Stimulated activated CD8-positive, alpha-beta memory T cell treated with anti-CD3 and anti-CD28 coated beads, Interleukin-4, amount 100 ng/mL, for 24 hours (primary cell): ENCODE data around the gene MVB12A.

Source experiments
- DNase-seq: peaks from one replicate; pipeline ENCODE4 v3.0.0-alpha.2; 2020; ENCODE audit warnings: low read depth

Gene MVB12A

GRCh38 chr19:17404621-17405249 is 15.1 kb upstream of the MVB12A start:
- DNase-seq: no peak

GRCh38 chr19:17405250-17406045 is 14.4 kb upstream of the MVB12A start, which contains the start of gene BST2:
Gene BST2, minus strand, starts transcription at chr19:17405630. Its CDS starts 55 bp downstream, at chr19:17405575.
- no peak for DNase-seq

- no peak for DNase-seq
Measured at GRCh38 chr19:17406046-17406886, 13.6 kb upstream of the MVB12A start.

GRCh38 chr19:17406887-17407196 is 13.0 kb upstream of the MVB12A start:
- no peak for DNase-seq

DNA sequence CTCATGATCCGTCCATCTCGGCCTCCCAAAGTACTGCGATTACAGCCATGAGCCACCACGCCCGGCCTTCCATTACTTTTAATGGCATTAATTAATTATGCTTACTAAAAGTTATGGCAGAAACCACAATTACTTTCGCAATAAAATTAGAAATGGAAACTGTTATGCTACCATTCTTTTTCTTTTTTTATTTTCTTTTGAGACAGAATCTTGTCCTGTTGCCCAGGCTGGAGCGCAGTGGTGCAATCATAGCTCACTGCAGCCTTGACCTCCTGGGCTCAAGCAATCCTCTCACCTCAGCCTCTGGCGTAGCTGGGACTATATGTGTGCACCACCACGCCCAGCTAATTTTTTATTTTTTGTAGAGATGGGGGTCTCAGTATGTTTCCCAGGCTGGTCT is 9.9 kb upstream of the MVB12A start:
- no peak for DNase-seq

- no peak for DNase-seq
Measured at GRCh38 chr19:17411801-17412200, 8.0 kb upstream of the MVB12A start.

DNA sequence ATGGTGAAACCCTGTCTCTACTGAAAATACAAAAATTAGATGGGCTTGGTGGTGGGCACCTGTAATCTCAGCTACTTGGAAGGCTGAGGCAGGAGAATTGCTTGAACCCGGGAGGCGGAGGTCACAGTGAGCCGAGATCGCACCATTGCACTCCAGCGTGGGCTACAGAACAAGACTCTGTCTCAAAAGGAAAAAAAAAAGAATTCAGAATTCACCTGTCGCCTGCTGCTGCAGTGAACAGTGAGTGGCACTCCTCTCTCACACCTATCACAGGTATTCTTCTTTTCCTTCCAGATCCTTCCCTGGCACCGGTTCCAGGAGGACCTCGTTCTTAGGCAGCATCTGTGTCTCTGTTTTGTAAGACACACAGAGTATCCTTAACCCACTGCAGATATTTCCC is 5.8 kb upstream of the MVB12A start:
- no peak for DNase-seq

DNA sequence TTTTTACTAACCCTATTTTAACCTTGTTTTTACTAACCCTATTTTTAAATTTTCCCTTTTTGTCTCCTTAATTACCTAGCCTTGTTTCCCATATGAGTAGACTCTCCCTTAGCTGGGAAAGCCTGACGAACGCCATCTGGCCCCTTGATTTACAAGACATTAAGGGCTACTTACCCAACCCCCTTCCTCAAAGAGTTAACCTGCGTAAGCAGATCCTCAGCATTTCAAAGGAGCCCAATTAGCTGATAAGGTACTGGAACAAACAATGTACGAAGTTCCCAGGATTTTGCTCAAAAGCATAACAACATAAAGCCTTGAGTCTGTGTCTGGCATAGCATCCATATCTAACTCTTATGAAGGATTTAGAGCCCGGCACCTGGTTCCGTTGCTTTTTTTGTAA is 4.7 kb upstream of the MVB12A start:
- DNase-seq: no peak

DNA sequence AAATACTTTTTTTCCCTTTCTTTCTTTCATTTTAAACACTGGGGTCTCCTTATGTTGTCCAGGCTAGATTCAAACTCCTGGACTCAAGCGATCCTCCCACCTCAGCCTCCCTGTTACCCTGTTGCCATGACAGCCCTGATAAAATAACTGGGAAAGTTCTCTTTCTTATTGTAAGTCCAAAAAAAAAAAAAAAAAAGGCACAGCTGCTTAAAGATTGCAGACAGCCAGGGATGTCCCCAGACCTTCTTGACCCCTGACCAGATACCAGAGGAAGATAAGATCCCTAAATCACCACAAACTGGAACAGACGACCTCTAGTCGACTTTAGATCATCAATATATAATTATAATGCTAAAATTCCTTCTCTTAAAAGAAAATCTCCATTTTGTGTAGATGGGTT is 1.1 kb upstream of the MVB12A start:
- no peak for DNase-seq

- DNase-seq: no peak
Measured at GRCh38 chr19:17419154-17419620, 660 bp upstream of the MVB12A start.

DNA sequence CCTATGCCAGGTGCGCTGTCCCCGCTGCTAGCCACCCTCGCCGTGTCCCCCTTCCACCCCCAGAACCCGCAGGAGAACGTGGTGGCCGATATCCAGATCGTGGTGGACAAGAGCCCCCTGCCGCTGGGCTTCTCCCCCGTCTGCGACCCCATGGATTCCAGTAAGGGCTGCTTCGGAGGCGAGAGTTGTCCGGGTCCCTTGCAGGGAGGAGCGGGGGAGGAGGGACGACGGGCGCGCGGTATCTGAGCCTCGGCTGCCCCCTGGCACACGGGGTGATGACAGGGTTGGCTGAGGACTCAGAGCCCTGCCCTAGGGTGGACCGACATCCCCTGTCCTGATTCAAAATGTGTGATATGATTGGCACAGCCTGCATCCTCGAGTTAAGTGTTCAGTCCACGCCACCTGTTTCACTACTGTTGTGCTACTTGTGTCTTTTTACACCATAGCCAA is 653 bp downstream of the MVB12A start:
- no peak for DNase-seq

- DNase-seq: no peak
Measured at GRCh38 chr19:17421942-17422341, 2.1 kb downstream of the MVB12A start.

GRCh38 chr19:17423429-17424208 is 3.8 kb downstream of the MVB12A start:
- no peak for DNase-seq

DNA sequence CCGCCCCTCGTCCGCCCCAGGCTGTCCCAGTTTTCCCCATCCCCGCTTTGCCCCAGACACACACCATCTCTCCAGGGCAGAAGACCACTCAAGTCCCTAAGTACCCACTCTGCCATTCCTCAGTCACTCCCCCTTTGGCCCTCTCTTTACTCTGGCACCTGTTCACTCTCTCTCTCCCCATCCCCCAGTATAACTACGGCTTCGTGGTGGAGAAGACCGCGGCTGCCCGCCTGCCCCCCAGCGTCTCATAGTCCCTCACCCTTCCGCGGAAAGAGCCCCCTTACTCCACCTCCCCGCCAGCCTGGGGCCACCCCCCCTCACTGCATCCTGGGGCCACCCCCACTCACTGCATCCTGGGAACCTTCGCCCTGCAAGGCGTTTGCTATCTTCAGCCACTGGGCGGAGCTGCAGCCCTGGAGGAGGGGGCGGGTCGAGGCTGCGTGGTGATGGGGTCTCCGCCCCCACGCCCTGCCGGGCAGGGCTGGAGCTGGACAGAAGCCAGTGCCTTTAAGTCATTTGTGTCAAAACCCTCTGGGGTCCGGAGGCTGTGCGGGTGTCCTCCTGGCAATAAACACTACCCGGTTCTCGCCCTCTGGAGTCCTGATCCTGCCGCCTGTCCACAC is 5.0 kb downstream of the MVB12A start:
- DNase-seq: no peak

GRCh38 chr19:17429641-17430113 is 9.8 kb downstream of the MVB12A start:
- no peak for DNase-seq

GRCh38 chr19:17431417-17431816 is 11.6 kb downstream of the MVB12A start:
- DNase-seq: no peak

- DNase-seq: no peak
Measured at GRCh38 chr19:17435218-17435617, 15.4 kb downstream of the MVB12A start.

DNA sequence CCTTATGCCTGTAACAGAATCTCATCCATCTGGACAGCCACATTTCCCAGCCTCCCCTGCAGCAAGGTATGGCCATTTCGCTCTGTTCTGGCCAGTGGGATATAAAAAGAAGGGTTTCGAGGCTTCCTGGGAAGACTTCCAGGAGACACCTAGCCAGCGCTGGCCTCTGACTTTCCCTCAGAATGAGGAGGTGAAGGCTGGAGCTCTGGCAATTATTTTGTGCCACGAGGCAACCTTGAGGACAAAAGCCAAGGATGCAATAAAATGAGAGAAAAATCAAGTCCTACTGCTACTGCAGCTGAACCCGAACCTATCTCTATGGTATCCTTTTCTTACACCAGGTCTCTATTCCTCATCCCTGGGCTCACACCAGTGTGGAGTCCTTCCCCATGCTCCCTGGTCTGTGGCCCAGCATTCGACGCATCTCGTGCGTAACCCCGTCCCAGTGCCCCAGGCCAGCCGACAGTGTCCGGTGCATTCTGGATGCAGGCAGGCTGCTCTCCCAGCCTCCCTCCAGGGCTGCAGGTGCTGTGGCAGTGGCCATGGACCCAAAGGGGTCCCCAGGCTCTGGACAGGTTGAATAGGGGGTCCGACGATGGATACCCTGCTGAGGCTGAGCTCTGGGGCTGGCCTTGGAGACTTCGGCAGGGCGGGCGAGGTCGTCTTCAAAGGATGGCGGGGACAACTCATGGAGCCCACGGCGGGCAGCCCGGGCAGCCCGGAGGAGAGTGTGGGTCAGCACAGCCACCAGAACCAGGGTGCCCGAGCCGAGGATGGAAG is 16.4 kb downstream of the MVB12A start:
- no peak for DNase-seq

DNA sequence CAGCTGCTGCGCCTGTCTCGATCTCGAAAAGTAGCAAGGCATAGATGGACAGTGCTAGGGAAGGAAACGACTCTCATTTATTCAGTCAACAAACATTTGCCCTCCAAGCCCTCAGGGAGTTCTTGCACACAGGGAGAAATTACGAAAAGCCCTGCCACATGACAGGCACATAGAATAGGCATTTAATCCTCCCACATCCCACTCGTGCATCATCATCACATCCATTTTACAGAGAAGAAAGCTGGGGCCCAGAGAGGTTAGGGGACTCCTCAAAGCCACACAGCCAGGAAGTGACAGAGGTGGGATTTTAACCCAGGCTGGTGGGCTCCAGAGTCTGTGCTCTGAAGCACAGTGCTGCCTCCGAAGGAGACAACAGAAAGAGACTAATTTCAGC is 17.0 kb downstream of the MVB12A start:
- no peak for DNase-seq

GRCh38 chr19:17441241-17442021 is 21.6 kb downstream of the MVB12A start:
- DNase-seq: no peak
